Gastrocnemius medialis (tissue), 4 donors: ENCODE measurements around the gene CNGA2. TPM values are rescaled to one million over a fixed set of nuclear protein-coding genes. Genes with fewer than 3 reads are reported as not detected.
"Not testable (repeated sequence)": the region's sequence is repeated elsewhere in the genome, so short reads cannot be mapped to it uniquely, and the experiment has no call there.

Experiments
- ATAC-seq, 2 donors: fragments of 150-250 bp; one replicate each; pipeline ENCODE4 v1.9.1; 2016
- DNase-seq, 2 donors: peaks; one replicate each; pipeline ENCODE4 v3.0.0-alpha.2; 2019
- H3K27ac ChIP-seq, 4 donors: fragments of 200-600 bp; sonication (generic); 1 replicate in 1 of 4; 2 replicates in 3 of 4; pipeline ENCODE4 v1.5.1; 2016 to 2018; ENCODE audit warnings: mild to moderate bottlenecking in 2 of 4, moderate library complexity in 1 of 4
- H3K27me3 ChIP-seq, 3 donors: fragments of 200-600 bp; sonication (generic) in 2 of 3; 1 replicate in 1 of 3; 2 replicates in 2 of 3; pipeline versions ENCODE4 v1.5.1 to v1.6.0; 2016 to 2019; ENCODE audit warnings: mild to moderate bottlenecking in 1 of 3, moderate library complexity in 1 of 3
- H3K36me3 ChIP-seq, 2 donors: fragments of 200-600 bp; sonication (generic) in 1 of 2; one replicate each; pipeline ENCODE4 v1.5.1; 2017 to 2018
- H3K4me1 ChIP-seq, 2 donors: fragments of 200-600 bp; sonication (generic) in 1 of 2; one replicate each; pipeline ENCODE4 v1.5.1; 2016 to 2017; ENCODE audit warnings: mild to moderate bottlenecking in 2 of 2
- H3K4me3 ChIP-seq, 4 donors: fragments of 200-600 bp; sonication (generic) in 3 of 4; 1 replicate in 1 of 4; 2 replicates in 3 of 4; pipeline ENCODE4 v1.5.1; 2016 to 2019; ENCODE audit warnings: mild to moderate bottlenecking in 2 of 4
- H3K9me3 ChIP-seq, 3 donors: fragments of 200-600 bp; sonication (generic) in 2 of 3; 1 replicate in 1 of 3; 2 replicates in 2 of 3; pipeline ENCODE4 v1.5.1; 2016 to 2019
- POLR2A ChIP-seq, 2 donors: fragments of 450-650 bp; IDR thresholded peaks; one replicate each; pipeline ENCODE4 v1.6.1; 2017; ENCODE audit warnings: antibody characterized with exemption in 2 of 2, mild to moderate bottlenecking in 2 of 2, moderate library complexity in 2 of 2
- in situ Hi-C, 4 donors: fragments of 200-750 bp; cut with MboI; loops; one replicate each; pipeline versions ENCODE4 v1.15.0 to v1.8.0; 2017; ENCODE audit warnings: low sequenced_read_pairs in 4 of 4
- intact Hi-C: fragments of 100-400 bp; cut with DNase I; formaldehyde crosslinking; loops from one replicate; pipeline ENCODE4 v1.15.1; 2023; ENCODE audit warnings: low total_unique reads
- total RNA-seq, 4 donors: library from RNA; depleted of rRNA; stranded (reverse); fragments of >200 nt; gene quantifications; one replicate each; pipeline versions ENCODE4 v1.1.0 to v1.2.3, GENCODE V29; 2016
- TF ChIP-seq, protein P1 (sequence below), 5 experiments: fragments of 450-650 bp in 3 of 5; fragments of 200-600 bp in 2 of 5; sonication (generic) in 2 of 5; IDR thresholded peaks in 4 of 5; conservative IDR thresholded peaks in 1 of 5; 1 replicate in 4 of 5; 2 replicates in 1 of 5; pipeline ENCODE4 v1.5.1; 2016 to 2019; ENCODE audit warnings: antibody characterized with exemption in 5 of 5, mild to moderate bottlenecking in 3 of 5, moderate library complexity in 3 of 5

CNGA2 gene
- total RNA-seq, 4 donors from 2014 or later, result not detected

- in situ Hi-C loops (loop anchor here in 3 of 4 donors (25.0 kb wide), 1 partner anchor 533 kb away; no protein-coding TSS in a partner anchor), intact Hi-C loops (no loop called here)
- H3K36me3 ChIP-seq, result no peaks in the 10 kb centered on the region
- H3K4me1 ChIP-seq, result no peaks in the 10 kb centered on the region
- TF ChIP-seq, protein P1, sequence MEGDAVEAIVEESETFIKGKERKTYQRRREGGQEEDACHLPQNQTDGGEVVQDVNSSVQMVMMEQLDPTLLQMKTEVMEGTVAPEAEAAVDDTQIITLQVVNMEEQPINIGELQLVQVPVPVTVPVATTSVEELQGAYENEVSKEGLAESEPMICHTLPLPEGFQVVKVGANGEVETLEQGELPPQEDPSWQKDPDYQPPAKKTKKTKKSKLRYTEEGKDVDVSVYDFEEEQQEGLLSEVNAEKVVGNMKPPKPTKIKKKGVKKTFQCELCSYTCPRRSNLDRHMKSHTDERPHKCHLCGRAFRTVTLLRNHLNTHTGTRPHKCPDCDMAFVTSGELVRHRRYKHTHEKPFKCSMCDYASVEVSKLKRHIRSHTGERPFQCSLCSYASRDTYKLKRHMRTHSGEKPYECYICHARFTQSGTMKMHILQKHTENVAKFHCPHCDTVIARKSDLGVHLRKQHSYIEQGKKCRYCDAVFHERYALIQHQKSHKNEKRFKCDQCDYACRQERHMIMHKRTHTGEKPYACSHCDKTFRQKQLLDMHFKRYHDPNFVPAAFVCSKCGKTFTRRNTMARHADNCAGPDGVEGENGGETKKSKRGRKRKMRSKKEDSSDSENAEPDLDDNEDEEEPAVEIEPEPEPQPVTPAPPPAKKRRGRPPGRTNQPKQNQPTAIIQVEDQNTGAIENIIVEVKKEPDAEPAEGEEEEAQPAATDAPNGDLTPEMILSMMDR (IDR thresholded peaks at IDR 0.05 in 4 of 5, conservative IDR thresholded peaks at IDR 0.05 in 1 of 5), result no peak
- TF ChIP-seq POLR2A (IDR thresholded peaks at IDR 0.05), result no peak
- H3K27ac ChIP-seq, result no peak within 1 kb of the TSS
- no peak for ATAC-seq
- no peaks in the 10 kb centered on the region for H3K9me3 ChIP-seq
- DNase-seq, result no peak
- H3K27me3 ChIP-seq, result peaks cover 0 to 8% (median 0%) of the 10 kb centered on the region in 3 donors
- H3K4me3 ChIP-seq, result peak within 1 kb of the TSS; percentile 5 to 40 (median 22)
Observed at GRCh38 chrX:151694661-151695582, 39.6 kb upstream of the CNGA2 start, which contains the start of gene PRRG3. PRRG3 (plus strand) TSS chrX:151695458; CDS start chrX:151698815, 3,357 bp downstream.

GRCh38 chrX:151695583-151696340 is 38.8 kb upstream of the CNGA2 start:
- DNase-seq, result no peak
- intact Hi-C loops, result no loop called here
- TF ChIP-seq POLR2A (IDR thresholded peaks at IDR 0.05), result no peak
- TF ChIP-seq, protein P1 (IDR thresholded peaks at IDR 0.05 in 4 of 5, conservative IDR thresholded peaks at IDR 0.05 in 1 of 5), result no peak
- Histone ChIP-seq H3K4me3 (peak overlapping the region; percentile 5 to 40 (median 22)), H3K27me3 (peaks cover 0 to 8% (median 0%) of the 10 kb centered on the region in 3 donors), H3K27ac (no peak overlapping the region), H3K36me3 (no peaks in the 10 kb centered on the region), H3K9me3 (no peaks in the 10 kb centered on the region), H3K4me1 (no peaks in the 10 kb centered on the region)
- no peak for ATAC-seq
- in situ Hi-C loops, result loop anchor here in 3 of 4 donors (25.0 kb wide), 1 partner anchor 533 kb away; no protein-coding TSS in a partner anchor

DNA sequence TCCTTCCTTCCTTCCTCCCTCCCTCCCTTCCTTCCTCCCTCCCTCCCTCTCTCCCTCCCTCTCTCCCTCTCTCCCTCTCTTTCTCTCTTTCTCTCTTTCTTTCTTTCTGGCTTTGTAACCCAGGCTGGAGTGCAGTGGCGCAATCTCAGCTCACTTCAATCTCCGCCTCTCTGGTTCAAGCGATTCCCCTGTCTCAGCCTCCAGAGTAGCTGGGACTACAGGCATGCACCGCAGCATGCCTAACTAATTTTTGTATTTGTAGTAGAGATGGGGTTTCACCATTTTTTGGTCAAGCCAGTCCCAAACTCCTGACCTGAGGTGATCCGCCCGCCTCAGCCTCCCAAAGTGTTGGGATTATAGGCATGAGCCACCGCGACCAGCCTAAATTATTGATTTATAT is 37.5 kb upstream of the CNGA2 start:
- in situ Hi-C loops, result loop anchor here in 3 of 4 donors (25.0 kb wide), 1 partner anchor 535 kb away; no protein-coding TSS in a partner anchor
- ATAC-seq, result not testable (repeated sequence)

DNA sequence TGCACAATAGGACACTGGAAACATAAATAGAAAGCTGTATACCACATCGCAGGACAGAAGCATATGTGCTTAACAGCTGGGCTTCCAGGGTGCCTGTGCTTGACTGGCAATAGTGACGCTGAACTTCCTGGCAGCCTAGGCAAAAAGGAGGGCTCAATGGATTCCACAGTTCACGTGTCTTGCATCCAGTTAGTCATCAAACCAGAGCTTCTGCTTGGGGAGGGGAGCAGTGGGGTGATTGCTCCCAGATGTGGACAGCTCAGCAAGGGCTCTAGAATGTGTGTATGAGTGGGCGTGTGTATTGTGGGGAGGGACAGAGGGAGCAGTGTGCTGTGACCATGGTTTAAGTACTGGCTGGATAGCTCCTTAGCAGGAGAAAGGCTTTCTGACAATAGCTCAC is 37.0 kb upstream of the CNGA2 start:
- no peak overlapping the region for H3K27ac ChIP-seq

More for the DNA sequence above, 37.5 kb upstream of the CNGA2 start:
- H3K4me1 ChIP-seq, H3K36me3 ChIP-seq, DNase-seq, intact Hi-C loops, H3K27me3 ChIP-seq, H3K27ac ChIP-seq, H3K4me3 ChIP-seq, H3K9me3 ChIP-seq: not testable (repeated sequence)

More for the DNA sequence above, 37.0 kb upstream of the CNGA2 start:
- no peak overlapping the region for H3K4me3 ChIP-seq
- no peak for TF ChIP-seq POLR2A (IDR thresholded peaks at IDR 0.05)
- TF ChIP-seq, protein P1 (IDR thresholded peaks at IDR 0.05 in 4 of 5, conservative IDR thresholded peaks at IDR 0.05 in 1 of 5), result no peak
- intact Hi-C loops (no loop called here), in situ Hi-C loops (loop anchor here in 3 of 4 donors (25.0 kb wide), 1 partner anchor 535 kb away; no protein-coding TSS in a partner anchor)
- no peaks in the 10 kb centered on the region for H3K4me1 ChIP-seq
- DNase-seq (peak in 1 of 2 donors; percentile 23), ATAC-seq (peak in 1 of 2 donors; percentile 36)
- H3K9me3 ChIP-seq, result no peaks in the 10 kb centered on the region
- peaks cover 0 to 8% (median 0%) of the 10 kb centered on the region in 3 donors for H3K27me3 ChIP-seq
- no peaks in the 10 kb centered on the region for H3K36me3 ChIP-seq
